Fibroblast of lung (primary cell): ENCODE data around the gene YAF2. TPM values are rescaled to one million over a fixed set of nuclear protein-coding genes. Genes with fewer than 3 reads are reported as not detected.

ENCODE experiments used
- DNase-seq, 2 donors: peaks; one replicate each; pipeline versions ENCODE4 v3.0.0 to v3.0.0-alpha.2; 2010; ENCODE audit warnings: low read depth in 2 of 2
- H2AFZ ChIP-seq: 2 replicates; pipeline ENCODE4 v1.5.1; 2012; ENCODE audit warnings: low read length, control low read depth, inconsistent platforms
- H3K27ac ChIP-seq: 2 replicates; pipeline ENCODE4 v1.5.1; 2011; ENCODE audit warnings: low read length, control low read depth; ENCODE audit not compliant: insufficient read depth
- H3K27me3 ChIP-seq: 2 replicates; pipeline ENCODE4 v1.5.1; 2011; ENCODE audit warnings: mild to moderate bottlenecking, low read length; ENCODE audit not compliant: control insufficient read depth, insufficient read depth
- H3K36me3 ChIP-seq: 2 replicates; pipeline ENCODE4 v1.5.1; 2011; ENCODE audit warnings: low read length; ENCODE audit not compliant: control insufficient read depth, insufficient read depth
- H3K4me1 ChIP-seq: 2 replicates; pipeline ENCODE4 v1.5.1; 2011; ENCODE audit warnings: low read length; ENCODE audit not compliant: control insufficient read depth, insufficient read depth; ENCODE audit errors: extremely low read depth
- H3K4me2 ChIP-seq: 2 replicates; pipeline ENCODE4 v1.5.1; 2011; ENCODE audit warnings: low read length, control low read depth; ENCODE audit not compliant: insufficient read depth; ENCODE audit errors: extremely low read depth
- H3K4me3 ChIP-seq, 4 experiments: fragments of 200-600 bp in 1 of 4; sonication (generic) in 1 of 4; replicated peaks in 1 of 4; 2 replicates each; pipeline ENCODE4 v1.5.1; 2011 to 2016; ENCODE audit warnings: low read length in 4 of 4, low read depth in 3 of 4, mild to moderate bottlenecking in 3 of 4, control low read depth in 2 of 4, inconsistent platforms in 1 of 4, mixed read lengths in 1 of 4; ENCODE audit not compliant: insufficient read depth in 1 of 4; ENCODE audit errors: control extremely low read depth in 1 of 4
- H3K79me2 ChIP-seq: 2 replicates; pipeline ENCODE4 v1.5.1; 2012; ENCODE audit warnings: mild to moderate bottlenecking, low read length, inconsistent platforms; ENCODE audit not compliant: control insufficient read depth, insufficient read depth
- H3K9ac ChIP-seq: 2 replicates; pipeline ENCODE4 v1.5.1; 2011; ENCODE audit warnings: mild to moderate bottlenecking, low read length, control low read depth; ENCODE audit not compliant: insufficient read depth
- H3K9me3 ChIP-seq: 2 replicates; pipeline ENCODE4 v1.5.1; 2012; ENCODE audit warnings: low read depth, low read length; ENCODE audit not compliant: control insufficient read depth, insufficient read depth
- H4K20me1 ChIP-seq: 2 replicates; pipeline ENCODE4 v1.5.1; 2011; ENCODE audit warnings: low read length; ENCODE audit not compliant: control insufficient read depth, insufficient read depth; ENCODE audit errors: extremely low read depth
- CTCF ChIP-seq, 2 donors: IDR thresholded peaks in 1 of 2; conservative IDR thresholded peaks in 1 of 2; 1 replicate in 1 of 2; 2 replicates in 1 of 2; pipeline ENCODE4 v1.5.1; 2011 to 2012; ENCODE audit warnings: low read length in 2 of 2, control low read depth in 1 of 2, inconsistent platforms in 1 of 2, low read depth in 1 of 2, mild to moderate bottlenecking in 1 of 2
- EZH2 ChIP-seq: IDR thresholded peaks from 2 replicates; pipeline ENCODE4 v1.5.1; 2012; ENCODE audit warnings: low read length, control low read depth, mild to moderate bottlenecking; ENCODE audit errors: missing control alignments
- polyA plus RNA-seq, 2 donors: library from polyadenylated mRNA; depleted of rRNA in 1 of 2; stranded (reverse) in 1 of 2; unstranded in 1 of 2; fragments of >200 nt; gene quantifications; 2 replicates each; pipeline ENCODE4 v1.2.1, GENCODE V29; 2011 to 2012; ENCODE audit warnings: missing spikeins in 1 of 2
- total RNA-seq: library from RNA; depleted of rRNA; stranded (reverse); fragments of >200 nt; gene quantifications from 2 replicates; pipeline ENCODE4 v1.2.1, GENCODE V29; 2014

YAF2 gene
- total and polyA plus RNA-seq, 2 donors (not counting 1 experiment from before 2014, with no cell fraction given), result 18.0 to 25.2 TPM

- no peaks in the 10 kb centered on the region for H3K27me3 ChIP-seq
- no peaks in the 10 kb centered on the region for H4K20me1 ChIP-seq
- H3K79me2 ChIP-seq, result no peaks in the 10 kb centered on the region
- H3K4me2 ChIP-seq, result no peak overlapping the region
- no peak overlapping the region for H3K4me3 ChIP-seq
- no peaks in the 10 kb centered on the region for H3K36me3 ChIP-seq
- H3K9me3 ChIP-seq, result no peaks in the 10 kb centered on the region
- TF ChIP-seq CTCF (conservative IDR thresholded peaks at IDR 0.05 in 1 of 2, IDR thresholded peaks at IDR 0.05 in 1 of 2; ENCODE audit: low read depth in 1 of 2, low read length in 2 of 2) (no peak), EZH2 (no peak)
- H3K9ac ChIP-seq, result no peak overlapping the region
- no peak overlapping the region for H3K27ac ChIP-seq
- H2AFZ ChIP-seq, result no peak overlapping the region
- no peak for DNase-seq
- H3K4me1 ChIP-seq, result no peaks in the 10 kb centered on the region
Observed at GRCh38 chr12:42260518-42260917, 22.5 kb upstream of the YAF2 start.

- H3K79me2 ChIP-seq, result no peaks in the 10 kb centered on the region
- no peaks in the 10 kb centered on the region for H3K4me1 ChIP-seq
- H3K4me2 ChIP-seq, result no peak overlapping the region
- H2AFZ ChIP-seq, result no peak overlapping the region
- no peaks in the 10 kb centered on the region for H3K9me3 ChIP-seq
- H3K27ac ChIP-seq, result no peak overlapping the region
- H3K27me3 ChIP-seq, result no peaks in the 10 kb centered on the region
- TF ChIP-seq CTCF (conservative IDR thresholded peaks at IDR 0.05 in 1 of 2, IDR thresholded peaks at IDR 0.05 in 1 of 2; ENCODE audit: low read depth in 1 of 2, low read length in 2 of 2) (no peak), EZH2 (no peak)
- H3K4me3 ChIP-seq, result no peak overlapping the region
- no peaks in the 10 kb centered on the region for H3K36me3 ChIP-seq
- no peak for DNase-seq
- H4K20me1 ChIP-seq, result no peaks in the 10 kb centered on the region
- H3K9ac ChIP-seq, result no peak overlapping the region
Observed at GRCh38 chr12:42259699-42260098, 21.7 kb upstream of the YAF2 start.

GRCh38 chr12:42255866-42256261, 17.8 kb upstream of the YAF2 start:
- Histone ChIP-seq H3K9me3 (no peaks in the 10 kb centered on the region), H3K4me3 (no peak overlapping the region), H2AFZ (no peak overlapping the region), H3K4me2 (no peak overlapping the region), H3K4me1 (no peaks in the 10 kb centered on the region), H3K9ac (no peak overlapping the region), H3K27ac (no peak overlapping the region), H3K36me3 (no peaks in the 10 kb centered on the region), H4K20me1 (no peaks in the 10 kb centered on the region), H3K27me3 (no peaks in the 10 kb centered on the region), H3K79me2 (no peaks in the 10 kb centered on the region)
- TF ChIP-seq EZH2, result no peak
- TF ChIP-seq CTCF (conservative IDR thresholded peaks at IDR 0.05 in 1 of 2, IDR thresholded peaks at IDR 0.05 in 1 of 2; ENCODE audit: low read depth in 1 of 2, low read length in 2 of 2), result no peak
- no peak for DNase-seq
